AG09319 (cell line): Measurements from ENCODE around the gene HS3ST3B1.
A peak's percentile ranks its signal among the peaks of the same experiment; 100 is the strongest.

ENCODE experiments used
- DNase-seq: peaks from one replicate; pipeline ENCODE4 v3.0.0-alpha.2; 2010; ENCODE audit warnings: low read depth; ENCODE audit errors: extremely low read depth
- CTCF ChIP-seq: IDR thresholded peaks from 2 replicates; pipeline ENCODE4 v1.5.1; 2011; ENCODE audit warnings: low read depth, mild to moderate bottlenecking, inconsistent platforms, low read length, moderate library complexity

HS3ST3B1 gene

GRCh38 chr17:14298221-14298946, 2.5 kb upstream of the HS3ST3B1 start:
- no peak for TF ChIP-seq CTCF
- no peak for DNase-seq

GRCh38 chr17:14298947-14299279, 2.0 kb upstream of the HS3ST3B1 start:
- DNase-seq, result no peak
- no peak for TF ChIP-seq CTCF

GRCh38 chr17:14299280-14300141, 1.4 kb upstream of the HS3ST3B1 start:
- TF ChIP-seq CTCF, result no peak
- DNase-seq, result no peak

- DNase-seq, result no peak
- peak; percentile 2; the same call in 1 of the 2 replicates for TF ChIP-seq CTCF
These were observed 604 bp downstream of the HS3ST3B1 start for GRCh38 chr17:14301279-14302090.

GRCh38 chr17:14302091-14302430, 1.2 kb downstream of the HS3ST3B1 start:
- no peak for DNase-seq
- no peak for TF ChIP-seq CTCF

- DNase-seq, result peak; percentile 70
- TF ChIP-seq CTCF, result peak; percentile 57
These were observed 1.7 kb downstream of the HS3ST3B1 start for GRCh38 chr17:14302431-14303099.
